NCI-H1417 (cell line): ENCODE results near the gene BPIFB6.

Experiments used
- DNase-seq, 3 experiments: peaks; one replicate each; lab custom pipeline; 2025; lab: John Stamatoyannopoulos, UW

The BPIFB6 gene

GRCh38 chr20:33063271-33063670 is 31.8 kb downstream of the BPIFB6 start:
- no peak for DNase-seq

GRCh38 chr20:33064572-33065287 is 33.3 kb downstream of the BPIFB6 start:
- DNase-seq, result no peak

DNA sequence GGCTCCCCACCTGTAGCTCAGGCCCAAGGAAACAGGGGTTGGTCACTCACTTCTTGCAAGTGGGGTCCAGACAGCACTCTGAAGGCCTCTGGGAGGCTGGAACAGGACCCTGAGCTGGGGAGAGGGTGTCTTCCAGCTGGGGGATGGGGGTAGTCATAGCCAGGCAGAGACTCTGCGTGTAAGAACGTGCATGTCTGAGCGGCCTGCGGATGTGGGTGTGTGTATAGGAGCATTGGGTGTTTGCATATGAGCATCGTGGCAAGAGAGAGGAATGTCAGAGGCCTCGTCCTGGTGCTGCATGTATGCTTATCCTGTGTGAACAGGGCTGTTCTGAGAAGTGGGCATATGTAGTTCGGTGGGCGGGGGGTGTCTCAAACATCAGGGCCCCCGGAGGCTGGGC is 34.3 kb downstream of the BPIFB6 start:
- no peak for DNase-seq

DNA sequence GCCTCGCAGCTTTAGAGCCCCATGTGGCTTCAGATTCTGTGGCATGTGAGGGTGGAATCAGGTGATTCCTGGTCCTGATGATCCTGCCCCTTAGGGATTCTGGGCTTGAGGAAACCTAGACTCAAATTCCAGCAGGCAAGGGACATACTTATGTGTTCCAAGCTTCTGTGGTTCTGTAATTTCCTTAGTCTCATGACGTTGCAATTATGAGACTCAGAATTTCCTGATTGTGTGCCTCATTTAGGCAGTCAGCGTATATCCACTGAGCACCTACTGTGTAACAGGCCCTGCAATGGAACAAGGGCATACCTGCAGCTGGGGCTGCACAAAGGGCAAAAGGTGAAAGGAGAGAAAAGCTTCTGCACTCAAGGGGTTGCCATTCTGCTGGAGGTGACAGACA is 36.4 kb downstream of the BPIFB6 start:
- no peak for DNase-seq

- no peak for DNase-seq
Observed at GRCh38 chr20:33068251-33068939, 36.9 kb downstream of the BPIFB6 start.

DNA sequence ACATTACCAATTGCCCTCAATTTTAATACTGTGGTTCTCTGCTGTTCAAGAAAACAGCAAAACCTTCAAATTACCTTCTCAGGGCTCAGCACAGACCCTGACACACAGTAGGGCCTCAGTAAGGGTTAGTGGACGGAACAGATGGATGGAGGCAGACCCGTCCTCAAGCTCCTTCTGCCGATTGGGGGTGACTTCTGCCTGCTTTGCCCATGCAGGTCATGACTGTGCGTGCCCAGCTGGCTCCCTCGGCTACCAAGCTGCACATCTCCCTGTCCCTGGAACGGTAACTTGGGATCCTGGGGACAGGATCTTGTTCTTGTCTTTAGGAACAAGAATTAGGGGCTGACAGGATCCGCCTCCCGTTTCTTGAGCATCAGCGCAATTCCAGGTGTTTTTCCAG is 38.2 kb downstream of the BPIFB6 start:
- no peak for DNase-seq

DNA sequence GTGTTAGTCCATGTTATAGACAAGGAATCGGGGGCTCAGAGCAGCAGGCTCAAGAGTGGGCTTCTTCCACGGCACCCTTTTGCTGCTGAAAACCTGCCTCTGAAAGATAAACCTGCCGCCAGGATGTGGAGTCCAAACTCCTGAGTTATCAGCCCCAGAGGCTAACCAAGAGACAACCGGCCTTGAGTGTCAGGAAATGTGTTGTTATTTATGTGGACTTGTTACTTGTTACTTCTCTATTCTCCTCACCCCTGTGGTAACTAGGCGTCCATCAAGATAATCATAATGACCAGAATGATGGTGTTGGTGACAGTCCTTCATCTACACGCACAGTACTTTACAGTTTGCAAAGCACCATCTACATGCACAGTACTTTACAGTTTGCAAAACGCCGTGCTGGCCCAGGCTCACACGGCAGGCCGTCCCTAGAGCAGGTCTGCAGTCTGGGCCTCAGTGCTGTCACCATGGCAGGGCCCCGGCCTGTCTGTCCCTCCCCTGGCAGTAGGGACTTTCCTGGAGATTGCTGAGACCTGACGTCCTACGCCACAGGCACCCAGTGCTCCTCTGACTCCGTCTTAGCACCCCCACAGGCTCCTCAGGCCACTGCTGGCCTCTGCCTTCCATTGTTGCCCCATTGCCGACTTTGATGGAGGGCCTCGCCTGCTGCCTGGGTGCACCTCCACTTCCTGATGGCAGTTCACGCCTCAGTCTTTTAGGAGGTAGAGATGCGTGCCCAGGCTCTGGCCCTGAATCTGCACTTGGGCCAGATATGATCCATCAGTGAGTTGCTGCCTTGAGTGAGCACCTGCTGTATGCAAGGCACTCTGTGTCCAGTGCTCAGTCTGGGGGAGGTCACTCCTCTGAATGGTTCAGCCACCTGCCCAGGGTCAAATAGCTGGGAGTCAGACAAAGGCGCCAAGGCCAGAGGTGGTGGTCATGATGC is 38.9 kb downstream of the BPIFB6 start:
- no peak for DNase-seq

DNA sequence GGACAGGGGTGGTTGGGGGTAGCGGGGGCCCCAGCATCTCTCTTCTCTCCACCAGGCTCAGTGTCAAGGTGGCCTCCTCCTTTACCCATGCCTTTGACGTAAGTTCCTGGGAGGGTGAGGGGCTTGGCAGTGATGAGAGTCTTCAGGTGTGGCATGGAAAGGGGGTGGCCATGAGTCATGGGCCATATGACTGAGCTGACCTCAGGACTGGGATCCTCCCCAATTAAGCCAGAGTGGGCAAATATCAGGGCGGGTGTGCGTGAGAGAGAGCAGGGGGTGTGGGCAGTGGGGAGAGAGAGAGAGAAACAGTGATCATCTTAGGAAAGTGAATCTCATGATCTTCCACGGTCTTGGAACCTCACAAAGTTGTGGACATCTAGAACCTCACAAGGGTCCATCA is 39.8 kb downstream of the BPIFB6 start:
- no peak for DNase-seq

DNA sequence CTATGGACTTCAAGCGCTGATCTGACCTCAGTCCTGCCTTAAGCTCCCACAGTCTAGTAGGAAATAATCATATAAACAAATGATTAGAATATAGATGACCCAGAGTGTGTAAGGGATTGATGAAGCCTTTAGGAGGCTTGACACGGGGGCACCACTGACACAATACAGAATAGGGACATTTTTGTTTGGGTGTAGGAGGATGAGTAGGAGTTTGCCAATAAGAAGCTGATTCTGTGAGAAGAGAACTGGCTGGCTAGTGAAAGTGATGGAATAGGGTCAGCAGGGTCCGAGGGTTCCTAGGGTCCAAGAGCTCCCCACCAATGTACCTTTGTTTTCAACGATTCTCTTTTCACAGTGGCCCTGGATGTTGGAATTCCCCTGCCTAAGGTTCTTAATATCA is 40.9 kb downstream of the BPIFB6 start:
- no peak for DNase-seq

DNA sequence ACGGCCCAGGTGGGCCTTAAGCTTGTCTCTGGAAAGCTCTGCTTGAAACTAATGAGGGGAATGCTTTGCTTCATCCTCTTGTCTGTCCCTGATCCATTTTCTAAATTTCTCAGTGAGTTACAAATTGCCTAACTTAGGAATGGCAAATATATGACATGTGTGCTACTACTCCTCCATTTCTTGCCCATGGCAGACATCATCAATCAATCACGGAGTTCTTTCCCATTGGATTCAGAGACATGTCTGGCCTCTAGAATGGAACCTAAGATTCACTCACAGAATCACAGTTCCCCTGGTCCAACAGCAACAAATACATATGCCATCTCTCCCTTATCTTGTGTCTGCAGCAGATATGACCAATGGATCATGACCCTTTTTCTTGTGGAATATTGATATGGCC is 41.4 kb downstream of the BPIFB6 start:
- no peak for DNase-seq

GRCh38 chr20:33074675-33075074 is 43.2 kb downstream of the BPIFB6 start:
- no peak for DNase-seq

- DNase-seq, result no peak
Observed at GRCh38 chr20:33075281-33075680, 43.8 kb downstream of the BPIFB6 start.

DNA sequence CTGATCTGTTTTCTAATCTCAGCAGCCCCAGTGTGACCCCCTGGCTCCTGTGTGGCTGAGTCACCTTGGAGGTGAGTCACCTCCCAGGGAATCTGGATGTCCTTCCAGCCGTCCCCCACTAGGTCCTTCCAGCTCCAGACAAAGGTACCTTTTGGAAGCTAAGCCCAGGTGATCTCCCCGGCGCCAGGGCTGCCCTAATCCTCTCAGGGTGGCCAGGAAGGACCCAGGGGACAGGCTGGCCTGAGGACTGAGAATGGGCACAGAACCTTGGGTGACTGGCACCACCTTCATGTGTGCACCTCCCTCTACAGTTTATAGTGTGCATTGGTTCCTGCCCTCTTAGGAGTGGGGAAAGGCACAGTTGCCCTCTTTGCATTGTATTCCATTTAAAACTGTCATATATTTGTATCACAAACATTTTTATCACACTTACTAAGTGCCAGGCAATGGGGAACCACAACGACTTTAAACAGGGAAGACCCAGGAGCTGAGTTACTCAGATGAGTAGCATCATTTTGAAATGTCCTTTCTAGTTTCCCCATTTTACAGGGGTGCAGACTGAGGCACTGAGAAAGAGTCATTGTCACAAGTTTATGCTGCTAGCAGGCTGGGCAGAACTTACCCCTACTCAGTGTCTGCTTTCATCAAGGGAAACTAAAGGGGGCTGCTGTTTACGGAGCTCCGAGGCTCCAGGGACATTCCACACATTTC is 45.4 kb downstream of the BPIFB6 start:
- DNase-seq, result no peak

- no peak for DNase-seq
Observed at GRCh38 chr20:33079259-33079658, 47.8 kb downstream of the BPIFB6 start, which contains the start of gene BPIFB4. TSS of gene BPIFB4 (plus strand) at chr20:33079643. CDS start at chr20:33081527, 1,884 bp downstream.

DNA sequence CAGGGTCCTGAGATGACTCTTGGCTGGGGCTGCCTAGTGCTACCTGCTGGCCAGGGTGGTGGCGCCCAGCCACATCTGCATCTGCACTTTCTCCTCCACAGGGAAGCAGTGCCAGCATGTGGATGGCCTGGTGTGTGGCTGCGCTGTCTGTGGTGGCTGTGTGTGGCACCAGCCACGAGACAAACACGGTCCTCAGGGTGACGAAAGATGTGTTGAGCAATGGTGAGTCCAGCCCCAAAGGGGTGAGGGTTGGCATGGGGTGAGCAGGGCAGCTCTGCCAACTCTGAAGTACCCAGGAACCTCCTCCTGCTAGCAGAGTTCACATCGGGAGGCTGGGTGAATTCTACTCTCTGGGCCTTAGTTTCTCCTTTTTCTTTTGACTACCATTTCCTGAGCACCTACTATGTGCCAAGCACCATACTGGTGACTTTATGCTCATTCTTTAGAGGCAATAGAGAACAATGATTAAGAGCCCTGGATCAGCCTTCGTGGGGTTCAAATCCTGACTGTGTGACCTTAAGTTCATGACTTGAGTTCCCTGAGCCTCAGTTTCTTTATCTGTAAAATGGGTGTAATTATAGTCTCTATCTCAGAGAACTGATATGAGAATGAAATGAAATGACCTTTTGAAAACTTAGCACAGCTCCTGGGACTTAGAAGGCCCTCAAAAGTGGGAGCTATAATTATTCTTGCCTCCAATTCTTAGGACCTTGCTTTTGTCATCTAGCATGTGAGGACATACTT is 50.1 kb downstream of the BPIFB6 start:
- DNase-seq, result no peak

DNA sequence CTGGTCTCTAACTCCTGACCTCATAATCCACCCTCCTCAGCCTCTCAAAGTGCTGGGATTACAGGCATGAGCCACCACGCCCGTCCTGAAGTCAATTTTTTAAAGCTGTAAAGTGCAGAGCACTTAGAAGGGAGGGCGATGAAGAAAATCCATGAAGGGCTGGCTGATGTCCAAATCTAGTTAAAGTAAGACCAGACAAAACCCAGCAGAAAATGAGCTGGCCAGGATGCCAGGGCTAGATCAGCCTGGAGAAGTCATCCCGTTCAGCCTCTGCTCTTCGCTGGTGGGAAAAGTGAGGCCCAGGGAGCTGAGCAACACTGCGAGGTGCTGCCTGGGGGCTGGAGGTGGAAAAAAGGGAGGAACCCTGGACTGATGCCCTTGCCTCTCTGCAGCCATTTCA is 51.1 kb downstream of the BPIFB6 start:
- no peak for DNase-seq

DNA sequence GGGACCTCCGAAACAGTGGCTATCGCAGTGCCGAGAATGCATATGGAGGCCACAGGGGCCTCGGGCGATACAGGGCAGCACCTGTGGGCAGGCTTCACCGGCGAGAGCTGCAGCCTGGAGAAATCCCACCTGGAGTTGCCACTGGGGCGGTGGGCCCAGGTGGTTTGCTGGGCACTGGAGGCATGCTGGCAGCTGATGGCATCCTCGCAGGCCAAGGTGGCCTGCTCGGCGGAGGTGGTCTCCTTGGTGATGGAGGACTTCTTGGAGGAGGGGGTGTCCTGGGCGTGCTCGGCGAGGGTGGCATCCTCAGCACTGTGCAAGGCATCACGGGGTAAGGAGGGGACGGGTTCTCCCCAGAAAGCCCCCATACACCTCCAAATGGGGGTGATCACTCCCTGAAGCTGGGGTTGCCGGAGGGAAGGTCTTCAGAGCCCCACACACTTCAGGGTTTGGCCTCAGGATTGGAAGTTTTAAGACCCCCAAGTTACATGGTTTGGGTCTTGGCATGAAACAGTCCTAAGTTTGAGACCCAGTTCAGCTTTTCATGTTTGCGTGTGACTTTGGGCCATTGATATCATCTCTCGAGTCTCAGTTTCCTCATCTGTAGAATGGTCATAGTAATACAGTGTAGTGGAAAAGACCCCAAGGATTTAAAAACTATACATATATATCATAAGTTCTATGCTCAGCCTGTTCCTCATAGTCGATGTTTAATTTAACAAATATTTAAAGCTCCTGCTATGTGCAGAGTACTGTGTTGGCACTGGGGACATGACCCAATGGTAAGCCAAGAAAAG is 52.3 kb downstream of the BPIFB6 start:
- no peak for DNase-seq

- no peak for DNase-seq
Observed at GRCh38 chr20:33084722-33085121, 53.3 kb downstream of the BPIFB6 start.

- no peak for DNase-seq
Observed at GRCh38 chr20:33086052-33086722, 54.7 kb downstream of the BPIFB6 start.

DNA sequence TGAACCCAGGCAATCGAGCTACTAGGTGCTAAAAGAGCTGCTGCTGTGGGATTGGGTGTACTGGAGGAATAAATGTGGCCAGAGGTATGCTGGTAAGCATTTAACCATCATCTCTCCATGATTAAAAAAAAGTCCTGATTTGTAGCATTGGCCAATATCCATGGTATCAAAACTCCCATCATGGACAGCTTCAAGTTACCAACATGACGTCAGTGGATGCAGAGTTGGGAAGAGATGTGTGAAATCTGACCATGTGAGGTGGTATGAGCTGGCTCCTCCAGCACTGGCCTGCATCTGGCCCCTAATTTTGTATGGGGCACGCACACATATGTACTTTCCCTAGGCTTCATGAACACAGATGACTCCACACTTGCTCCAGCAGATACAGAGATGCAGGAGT is 59.7 kb downstream of the BPIFB6 start:
- no peak for DNase-seq
